GM18873 (cell line): Measurements from ENCODE around the gene CEND1.
A peak's percentile ranks its signal among the peaks of the same experiment; 100 is the strongest.
"Not testable (repeated sequence)": the region's sequence is repeated elsewhere in the genome, so short reads cannot be mapped to it uniquely, and the experiment has no call there.

Experiments used
- ATAC-seq: cut with Tn5 transposase; IDR thresholded peaks from one replicate; pipeline ENCODE4 v1.9.1; 2021; ENCODE audit warnings: mild to moderate bottlenecking, moderate library complexity, moderate number of reproducible peaks; ENCODE audit not compliant: unreplicated experiment, low FRiP score

CEND1 gene

DNA sequence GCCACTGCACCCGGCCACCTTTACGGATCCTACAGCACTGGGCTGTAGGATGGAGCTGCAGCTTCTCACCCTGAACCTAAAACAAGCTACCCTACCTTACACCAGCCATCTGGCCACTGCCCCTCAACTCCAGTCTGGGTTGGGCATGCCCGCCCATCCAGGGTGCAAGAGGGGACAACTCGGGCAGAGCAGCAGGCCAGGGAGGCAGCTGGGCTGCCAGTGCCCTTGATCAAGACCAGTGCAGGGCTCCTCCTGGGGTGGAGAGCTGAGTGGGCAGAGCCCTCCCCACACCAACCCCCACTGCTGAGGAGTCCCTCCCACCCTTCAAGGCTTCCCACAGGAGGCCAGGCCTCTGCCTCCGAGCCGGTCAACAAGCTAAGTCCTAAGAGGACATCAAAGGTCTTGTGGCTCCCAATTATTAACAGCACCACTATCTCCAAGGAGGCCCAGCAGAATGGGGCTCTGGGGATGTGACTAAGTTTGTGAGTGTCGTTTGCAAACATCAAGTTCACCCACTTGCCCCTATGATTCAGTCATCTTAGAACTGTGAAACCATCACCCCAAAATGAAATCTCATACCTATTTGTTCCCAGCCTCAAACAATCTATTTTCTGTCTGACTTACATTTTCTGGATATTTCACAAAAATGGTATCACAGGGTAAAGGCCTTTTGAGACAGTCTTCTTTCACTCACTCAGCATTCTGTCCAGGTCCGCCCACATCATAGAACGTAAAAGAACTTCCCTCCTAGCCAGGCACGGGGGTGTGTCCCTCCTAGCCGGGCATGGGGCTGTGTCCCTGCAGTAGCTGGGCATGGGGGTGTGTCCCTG lies 23.6 kb downstream of the CEND1 start:
- ATAC-seq, result no peak

DNA sequence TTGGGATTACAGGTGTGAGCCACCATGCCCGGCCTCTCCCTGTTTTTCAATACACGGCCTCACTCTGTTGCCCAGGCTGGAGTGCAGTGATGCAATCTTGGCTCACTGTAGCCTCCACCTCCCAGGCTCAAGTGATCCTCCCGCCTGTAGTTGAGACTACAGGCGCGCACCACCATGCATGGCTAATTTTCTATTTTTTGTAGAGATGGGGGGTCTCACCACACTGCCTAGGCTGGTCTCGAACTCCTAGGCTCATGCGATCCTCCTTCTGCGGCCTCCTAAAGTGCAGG lies 24.1 kb downstream of the CEND1 start:
- no peak for ATAC-seq

- no peak for ATAC-seq
Observed at GRCh38 chr11:765025-765801, 24.7 kb downstream of the CEND1 start.

DNA sequence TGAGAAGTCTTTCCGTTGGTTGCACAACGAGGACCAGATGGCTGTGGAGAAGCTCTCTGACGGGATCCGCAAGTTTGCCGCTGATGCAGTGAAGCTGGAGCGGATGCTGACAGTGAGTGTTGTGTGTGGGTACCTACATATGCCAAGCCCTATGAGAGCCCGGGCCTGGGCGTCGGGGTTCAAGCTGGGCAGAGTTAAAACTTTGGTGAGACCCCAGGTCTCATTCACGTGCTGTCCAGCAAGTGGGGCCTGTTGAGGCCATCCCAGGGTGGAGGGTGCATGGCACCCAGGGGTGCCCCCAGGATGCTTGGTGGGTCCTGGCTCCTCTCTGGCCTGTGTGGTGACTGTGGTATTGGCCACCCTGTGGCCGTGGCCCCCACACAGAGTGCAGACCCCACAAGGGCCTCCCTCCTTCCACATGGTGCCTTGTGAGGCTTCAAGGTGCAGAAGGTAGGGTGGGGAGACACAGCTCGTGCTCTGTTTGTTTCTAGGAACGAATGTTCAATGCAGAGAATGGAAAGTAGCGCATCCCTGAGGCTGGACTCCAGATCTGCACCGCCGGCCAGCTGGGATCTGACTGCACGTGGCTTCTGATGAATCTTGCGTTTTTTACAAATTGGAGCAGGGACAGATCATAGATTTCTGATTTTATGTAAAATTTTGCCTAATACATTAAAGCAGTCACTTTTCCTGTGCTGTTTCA lies 25.4 kb downstream of the CEND1 start:
- no peak for ATAC-seq

DNA sequence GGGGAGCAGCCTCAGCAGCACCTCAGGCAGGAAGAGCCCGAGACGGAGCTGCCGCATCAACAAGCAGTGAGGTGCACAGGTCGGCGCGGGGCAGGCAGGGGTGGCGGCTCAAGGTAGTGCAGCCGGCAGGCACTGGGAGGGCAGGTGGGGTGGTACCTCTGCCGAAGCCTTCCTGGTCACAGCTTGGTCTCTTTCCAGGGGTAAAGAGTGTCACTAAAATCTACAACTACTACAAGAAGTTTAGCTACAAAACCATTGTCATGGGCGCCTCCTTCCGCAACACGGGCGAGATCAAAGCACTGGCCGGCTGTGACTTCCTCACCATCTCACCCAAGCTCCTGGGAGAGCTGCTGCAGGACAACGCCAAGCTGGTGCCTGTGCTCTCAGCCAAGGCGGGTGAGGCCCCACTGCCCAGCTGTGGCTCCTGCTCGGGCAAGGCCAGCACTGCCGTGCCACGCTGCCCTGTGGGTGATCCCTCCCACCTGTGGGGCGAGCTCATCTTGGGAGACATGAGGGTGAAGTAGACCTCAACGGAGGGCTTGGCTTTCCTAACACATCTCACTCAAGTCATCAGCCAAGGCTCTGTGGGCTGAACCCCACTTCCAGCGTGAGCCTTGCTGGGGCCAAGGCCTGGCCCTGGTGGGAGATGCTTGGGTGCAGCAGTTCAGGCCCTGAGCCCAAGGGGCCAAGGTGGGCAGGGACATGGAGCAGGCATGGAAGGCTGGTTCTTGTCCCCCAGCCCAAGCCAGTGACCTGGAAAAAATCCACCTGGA lies 26.2 kb downstream of the CEND1 start:
- ATAC-seq, result no peak

- ATAC-seq, result no peak
Observed at GRCh38 chr11:763073-763463, 26.8 kb downstream of the CEND1 start.

DNA sequence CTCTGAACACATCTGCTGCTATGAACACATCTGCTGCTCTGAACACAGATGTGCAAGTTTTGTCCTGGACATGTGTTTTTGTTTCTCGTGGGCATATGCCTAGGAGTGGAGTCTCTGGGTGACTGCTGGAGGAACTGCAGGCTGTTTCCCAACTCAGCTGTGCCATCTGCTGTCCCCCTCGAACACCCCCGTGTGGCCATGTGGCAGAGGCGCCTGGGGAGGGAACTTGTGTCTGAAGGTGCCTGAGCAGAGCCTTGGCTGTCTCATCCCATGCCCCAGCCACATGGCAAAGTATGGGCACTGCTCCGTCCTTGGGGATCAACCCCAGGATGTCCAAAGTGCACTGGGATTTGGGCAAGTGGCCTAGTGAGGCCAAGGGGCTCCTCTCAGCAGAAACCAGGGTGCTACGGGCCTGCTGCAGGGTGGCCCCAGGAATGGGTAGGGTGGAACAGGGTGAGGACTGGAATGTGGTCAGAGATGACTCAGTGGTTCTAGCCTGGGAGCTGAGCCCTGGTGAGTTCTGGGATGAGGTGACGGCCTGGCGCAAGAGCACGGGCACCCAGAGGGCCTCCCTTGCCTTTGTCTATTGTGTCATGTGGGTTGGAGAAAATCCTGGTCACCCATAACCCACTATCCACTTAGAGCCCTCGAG lies 27.3 kb downstream of the CEND1 start:
- no peak for ATAC-seq

DNA sequence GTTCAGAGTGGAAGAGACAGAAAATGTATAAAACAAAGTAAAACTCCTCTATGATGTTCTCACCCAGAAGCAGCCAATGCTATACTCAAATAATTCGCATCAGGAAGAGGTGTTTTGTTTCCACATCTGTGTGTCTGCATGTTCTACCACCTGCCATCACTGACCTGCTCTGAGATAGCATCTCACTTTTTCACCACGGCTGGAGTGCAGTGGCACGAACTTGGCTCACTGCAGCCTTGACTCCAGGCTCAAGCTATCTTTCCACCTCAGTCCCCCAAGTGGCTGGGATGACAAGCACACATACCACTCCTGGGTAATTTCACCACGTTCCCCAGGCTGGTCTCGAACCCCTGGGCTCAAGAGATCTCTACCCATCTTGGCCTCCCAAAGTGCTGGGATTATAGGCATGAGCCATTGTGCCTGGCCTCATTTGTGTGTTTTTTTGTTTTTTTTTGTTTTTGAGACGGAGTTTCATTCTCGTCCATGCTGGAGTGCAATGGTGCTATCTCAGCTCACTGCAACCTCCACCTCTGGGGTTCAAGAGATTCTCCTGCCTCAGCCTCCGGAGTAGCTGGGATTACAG lies 28.3 kb downstream of the CEND1 start:
- no peak for ATAC-seq

GRCh38 chr11:760236-760635 lies 29.7 kb downstream of the CEND1 start:
- no peak for ATAC-seq

GRCh38 chr11:749731-750130 lies 40.2 kb downstream of the CEND1 start:
- no peak for ATAC-seq

- ATAC-seq, result no peak
Observed at GRCh38 chr11:748007-748359, 41.9 kb downstream of the CEND1 start.

GRCh38 chr11:747158-748006 lies 42.5 kb downstream of the CEND1 start, which contains the start of gene TALDO1:
TALDO1 (plus strand) TSS chr11:747464; CDS start chr11:747482, 18 bp downstream.
- peak; percentile 77 for ATAC-seq

- peak; percentile 6 for ATAC-seq
Observed at GRCh38 chr11:746289-747157, 43.4 kb downstream of the CEND1 start.

- ATAC-seq, result no peak
Observed at GRCh38 chr11:745428-745827, 44.5 kb downstream of the CEND1 start.

DNA sequence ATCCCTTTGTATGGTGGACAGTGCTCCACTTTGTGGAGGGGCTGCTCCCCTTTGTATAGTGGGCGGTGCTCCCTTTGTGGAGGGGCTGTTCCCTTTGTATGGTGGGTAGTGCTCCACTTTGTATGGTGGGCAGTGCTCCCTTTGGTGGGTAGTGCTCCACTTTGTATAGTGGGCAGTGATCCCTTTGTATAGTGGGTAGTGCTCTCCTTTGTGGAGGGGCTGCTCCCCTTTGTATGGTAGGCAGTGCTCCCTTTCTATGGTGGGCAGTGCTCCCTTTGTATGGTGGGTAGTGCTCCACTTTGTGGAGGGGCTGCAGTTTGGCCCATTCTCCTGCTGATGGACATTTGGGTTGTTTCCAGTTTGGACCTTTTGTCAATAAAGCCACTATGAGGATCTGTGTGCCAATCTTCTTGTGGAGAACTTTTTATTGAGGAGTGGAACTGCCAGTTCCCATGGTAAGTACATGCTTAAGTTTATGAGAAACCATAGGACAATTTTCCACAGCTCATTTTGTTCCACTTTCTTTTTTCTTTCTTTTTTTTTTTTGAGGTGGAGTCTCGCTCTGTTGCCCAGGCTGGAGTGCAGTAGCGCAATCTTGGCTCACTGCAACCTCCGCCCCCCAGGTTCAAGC lies 47.2 kb downstream of the CEND1 start:
- no peak for ATAC-seq

DNA sequence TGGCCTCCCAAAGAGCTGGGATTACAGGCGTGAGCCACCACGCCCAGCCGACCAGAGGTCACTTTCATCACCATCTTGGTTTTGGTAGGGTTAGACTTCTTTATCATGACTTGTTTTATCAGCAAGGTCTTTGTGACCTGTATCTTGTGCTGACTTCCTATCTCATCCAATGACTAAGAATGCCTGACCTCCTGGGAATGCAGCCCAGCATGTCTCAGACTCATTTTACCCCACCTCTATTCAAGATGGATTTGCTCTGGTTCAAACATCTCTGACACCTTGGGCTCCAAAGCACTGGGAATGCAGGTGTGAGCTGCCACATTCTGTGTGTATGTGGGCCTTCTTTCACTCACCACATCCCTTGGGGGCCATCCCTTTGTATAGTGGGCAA lies 47.7 kb downstream of the CEND1 start:
- ATAC-seq, result no peak

GRCh38 chr11:737899-738298 lies 52.0 kb downstream of the CEND1 start:
- ATAC-seq, result not testable (repeated sequence)

DNA sequence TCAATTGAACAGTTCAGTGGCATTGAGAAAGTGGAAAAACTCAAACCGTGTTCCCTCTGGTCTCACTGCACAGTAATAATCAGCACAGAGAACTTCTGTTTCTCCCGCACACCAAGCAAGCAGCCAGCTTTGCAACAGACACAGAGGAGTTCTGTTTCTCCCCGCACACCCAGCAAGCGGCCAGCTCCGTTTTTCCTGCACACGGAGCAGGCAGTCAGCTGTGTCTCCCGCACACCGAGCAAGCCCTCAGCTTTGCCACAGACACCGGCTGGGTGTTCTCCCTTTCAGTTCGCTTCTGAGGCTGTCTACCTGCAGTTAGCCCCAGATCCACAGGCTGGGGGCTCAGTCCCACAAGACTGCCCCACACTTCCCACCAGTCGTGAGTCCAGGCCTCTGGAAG lies 52.5 kb downstream of the CEND1 start:
- ATAC-seq, result no peak
